GM23338 (cell line): ENCODE measurements around the gene CFTR. TPM values are rescaled to one million over a fixed set of nuclear protein-coding genes. Genes with fewer than 3 reads are reported as not detected.

Experiments
- ATAC-seq: fragments of 200-7000 bp; cut with Tn5 transposase; 3 replicates; pipeline ENCODE4 v1.9.1; 2020
- DNase-seq: peaks from one replicate; pipeline ENCODE4 v3.0.0-alpha.2; 2015; ENCODE audit warnings: low spot score
- H2AFZ ChIP-seq: fragments of 200-600 bp; sonication (generic); 2 replicates; pipeline ENCODE4 v1.8.0; 2016; ENCODE audit warnings: antibody characterized with exemption, mild to moderate bottlenecking, moderate library complexity
- H3F3A ChIP-seq: fragments of 200-600 bp; sonication (generic); replicated peaks from 2 replicates; pipeline ENCODE4 v1.8.0; 2017; ENCODE audit warnings: antibody characterized with exemption, mixed run types, low read depth
- H3K27ac ChIP-seq: fragments of 200-600 bp; sonication (generic); 2 replicates; pipeline ENCODE4 v1.6.1; 2016; ENCODE audit warnings: low read depth
- H3K27me3 ChIP-seq: fragments of 200-600 bp; sonication (generic); 2 replicates; pipeline ENCODE4 v1.8.0; 2016; ENCODE audit warnings: mild to moderate bottlenecking, mixed run types, moderate library complexity; ENCODE audit not compliant: insufficient read depth
- H3K36me3 ChIP-seq: fragments of 200-600 bp; sonication (generic); 2 replicates; pipeline ENCODE4 v1.8.0; 2016; ENCODE audit warnings: mild to moderate bottlenecking; ENCODE audit not compliant: insufficient read depth
- H3K4me1 ChIP-seq: fragments of 200-600 bp; sonication (generic); 2 replicates; pipeline ENCODE4 v1.8.0; 2016; ENCODE audit warnings: mild to moderate bottlenecking, moderate library complexity; ENCODE audit not compliant: insufficient read depth
- H3K4me2 ChIP-seq: fragments of 200-600 bp; sonication (generic); 2 replicates; pipeline ENCODE4 v1.7.1; 2017; ENCODE audit warnings: mixed run types
- H3K4me3 ChIP-seq: fragments of 200-600 bp; sonication (generic); 2 replicates; pipeline ENCODE4 v1.6.1; 2016; ENCODE audit warnings: mixed run types
- H3K79me2 ChIP-seq: fragments of 200-600 bp; sonication (generic); replicated peaks from 2 replicates; pipeline ENCODE4 v1.8.0; 2017; ENCODE audit warnings: mild to moderate bottlenecking; ENCODE audit not compliant: insufficient read depth
- H3K9me2 ChIP-seq: fragments of 200-600 bp; sonication (generic); 2 replicates; pipeline ENCODE4 v1.8.0; 2017; ENCODE audit not compliant: insufficient read depth
- H4K20me1 ChIP-seq: fragments of 200-600 bp; sonication (generic); replicated peaks from 2 replicates; pipeline ENCODE4 v1.8.0; 2017; ENCODE audit warnings: mild to moderate bottlenecking; ENCODE audit not compliant: insufficient read depth
- H3K27ac Mint-ChIP-seq: 2 replicates; pipeline ENCODE4 v1.8.0; 2020; ENCODE audit warnings: inconsistent platforms, mild to moderate bottlenecking, moderate library complexity, mixed read lengths
- H3K27me3 Mint-ChIP-seq: 3 replicates; pipeline ENCODE4 v1.8.0; 2022; ENCODE audit warnings: low read depth, mild to moderate bottlenecking, moderate library complexity, mixed read lengths, inconsistent platforms; ENCODE audit not compliant: insufficient read depth, poor library complexity
- H3K36me3 Mint-ChIP-seq: 3 replicates; pipeline ENCODE4 v1.8.0; 2021; ENCODE audit warnings: low read depth, mild to moderate bottlenecking, inconsistent platforms, moderate library complexity, mixed read lengths
- H3K4me1 Mint-ChIP-seq: 3 replicates; pipeline ENCODE4 v1.8.0; 2020; ENCODE audit warnings: mild to moderate bottlenecking, inconsistent platforms, mixed read lengths
- H3K4me3 Mint-ChIP-seq: 3 replicates; pipeline ENCODE4 v1.8.0; 2021; ENCODE audit warnings: moderate library complexity, mild to moderate bottlenecking, inconsistent platforms, mixed read lengths
- H3K9me3 Mint-ChIP-seq: 3 replicates; pipeline ENCODE4 v1.8.0; 2020; ENCODE audit warnings: moderate library complexity, mild to moderate bottlenecking, inconsistent platforms, mixed read lengths
- CREB1 ChIP-seq: fragments of 250-450 bp; sonication (Bioruptor Pico); IDR thresholded peaks from 2 replicates; pipeline ENCODE4 v1.5.0; 2020; ENCODE audit warnings: low read depth, mild to moderate bottlenecking, moderate library complexity
- ETS1 ChIP-seq: IDR thresholded peaks from 2 replicates; pipeline ENCODE4 v1.6.1; 2016; ENCODE audit warnings: antibody characterized with exemption
- JUNB ChIP-seq: IDR thresholded peaks from one replicate; pipeline ENCODE4 v1.6.1; 2016; ENCODE audit warnings: antibody characterized with exemption; ENCODE audit not compliant: unreplicated experiment
- NANOG ChIP-seq: IDR thresholded peaks from 2 replicates; pipeline ENCODE4 v1.6.1; 2016; ENCODE audit warnings: antibody characterized with exemption, borderline replicate concordance
- STAT1 ChIP-seq: IDR thresholded peaks from one replicate; pipeline ENCODE4 v1.6.1; 2016; ENCODE audit warnings: antibody characterized with exemption; ENCODE audit not compliant: unreplicated experiment
- ZNF114 ChIP-seq: fragments of 250-450 bp; sonication (Bioruptor Pico); IDR thresholded peaks from 2 replicates; pipeline ENCODE4 v1.5.0; 2020; ENCODE audit warnings: mild to moderate bottlenecking, moderate library complexity
- ZNF331 ChIP-seq: fragments of 250-450 bp; sonication (Bioruptor Pico); IDR thresholded peaks from 2 replicates; pipeline ENCODE4 v1.5.0; 2020; ENCODE audit warnings: low read depth, mild to moderate bottlenecking, moderate library complexity
- ZNF462 ChIP-seq: fragments of 250-450 bp; sonication (Bioruptor Pico); IDR thresholded peaks from 2 replicates; pipeline ENCODE4 v1.5.0; 2020; ENCODE audit warnings: mild to moderate bottlenecking, moderate library complexity
- polyA plus RNA-seq: library from polyadenylated mRNA; unstranded; fragments of >200 nt; fragmentation: Nextera tagmentation; extraction: Ambion mirVana; gene quantifications from 2 replicates; pipeline ENCODE4 v1.2.1, GENCODE V29; 2016
- total RNA-seq: library from RNA; depleted of rRNA; stranded (reverse); fragments of >200 nt; shearing (Covaris generic); gene quantifications from 2 replicates; pipeline ENCODE4 v1.2.3, GENCODE V29; 2014

The CFTR gene
- total and polyA plus RNA-seq, 2 experiments from 2014 or later = 0.45 to 1.2 TPM

- TF ChIP-seq ZNF462 = no peak
- no peak for TF ChIP-seq ZNF331
These were observed 123.8 kb downstream of the CFTR start (continued) for GRCh38 chr7:117603627-117604026.

- H3K9me3 Mint-ChIP-seq = no peaks in the 10 kb centered on the region
- no peak overlapping the region for H3K4me3 Mint-ChIP-seq
- no peak for ATAC-seq
- Histone ChIP-seq H3K4me3 (no peak overlapping the region), H3K36me3 (no peaks in the 10 kb centered on the region), H3F3A (no peaks in the 10 kb centered on the region), H3K27me3 (no peaks in the 10 kb centered on the region), H2AFZ (no peak overlapping the region), H3K4me1 (no peaks in the 10 kb centered on the region), H4K20me1 (no peaks in the 10 kb centered on the region), H3K9me2 (no peaks in the 10 kb centered on the region), H3K79me2 (no peaks in the 10 kb centered on the region), H3K4me2 (no peak overlapping the region), H3K27ac (no peak overlapping the region)
- no peaks in the 10 kb centered on the region for H3K4me1 Mint-ChIP-seq
- H3K27ac Mint-ChIP-seq = no peak overlapping the region
- H3K36me3 Mint-ChIP-seq = no peaks in the 10 kb centered on the region
- DNase-seq = no peak
- no peaks in the 10 kb centered on the region for H3K27me3 Mint-ChIP-seq
- TF ChIP-seq CREB1 (CRISPR knock-in tag) (no peak), ZNF462 (no peak), JUNB (no peak), NANOG (no peak), ZNF331 (no peak), ETS1 (no peak), ZNF114 (CRISPR knock-in tag) (no peak), STAT1 (no peak)
These were observed 125.9 kb downstream of the CFTR start for GRCh38 chr7:117605712-117606111.
